Cardiac muscle cell (in vitro differentiated cells and primary cell): ENCODE results near the gene CACNB4. TPM values are rescaled to one million over a fixed set of nuclear protein-coding genes. Genes with fewer than 3 reads are reported as not detected.
"Not testable (repeated sequence)": the region's sequence is repeated elsewhere in the genome, so short reads cannot be mapped to it uniquely, and the experiment has no call there.

ENCODE experiments used
- DNase-seq, 2 donors: peaks; one replicate each; pipeline versions ENCODE4 v3.0.0 to v3.0.0-alpha.2; 2010 to 2017; ENCODE audit warnings: low read depth in 1 of 2, low spot score in 1 of 2
- H3K27ac ChIP-seq: fragments of 200-600 bp; sonication (generic); 2 replicates; pipeline ENCODE4 v1.5.1; 2016
- H3K27me3 ChIP-seq: fragments of 200-600 bp; sonication (generic); 2 replicates; pipeline ENCODE4 v1.6.0; 2016; ENCODE audit warnings: control low read depth
- H3K36me3 ChIP-seq: fragments of 200-600 bp; sonication (generic); 2 replicates; pipeline ENCODE4 v1.5.1; 2016; ENCODE audit warnings: control low read depth
- H3K4me1 ChIP-seq: fragments of 200-600 bp; sonication (generic); 2 replicates; pipeline ENCODE4 v1.8.1; 2017; ENCODE audit warnings: low read depth, mild to moderate bottlenecking, mixed run types
- H3K4me3 ChIP-seq: fragments of 200-600 bp; sonication (generic); 2 replicates; pipeline ENCODE4 v1.5.1; 2016; ENCODE audit warnings: mild to moderate bottlenecking
- H3K9me3 ChIP-seq: fragments of 200-600 bp; sonication (generic); 2 replicates; pipeline ENCODE4 v1.5.1; 2017; ENCODE audit warnings: low read depth, mild to moderate bottlenecking, control low read depth
- polyA plus RNA-seq: library from polyadenylated mRNA; unstranded; fragments of >200 nt; fragmentation: Nextera tagmentation; extraction: Ambion mirVana; gene quantifications from 2 replicates; pipeline ENCODE4 v1.2.1, GENCODE V29; 2016
- total RNA-seq: library from RNA; depleted of rRNA; stranded (reverse); fragments of >200 nt; gene quantifications from 2 replicates; pipeline ENCODE4 v1.2.3, GENCODE V29; 2016
- TF ChIP-seq, protein P1 (sequence below): IDR thresholded peaks from 2 replicates; pipeline ENCODE4 v1.5.1; 2012; ENCODE audit warnings: low read depth, mild to moderate bottlenecking, low read length

The CACNB4 gene
- total and polyA plus RNA-seq, 2 experiments from 2014 or later = 0.09 to 0.18 TPM

DNA sequence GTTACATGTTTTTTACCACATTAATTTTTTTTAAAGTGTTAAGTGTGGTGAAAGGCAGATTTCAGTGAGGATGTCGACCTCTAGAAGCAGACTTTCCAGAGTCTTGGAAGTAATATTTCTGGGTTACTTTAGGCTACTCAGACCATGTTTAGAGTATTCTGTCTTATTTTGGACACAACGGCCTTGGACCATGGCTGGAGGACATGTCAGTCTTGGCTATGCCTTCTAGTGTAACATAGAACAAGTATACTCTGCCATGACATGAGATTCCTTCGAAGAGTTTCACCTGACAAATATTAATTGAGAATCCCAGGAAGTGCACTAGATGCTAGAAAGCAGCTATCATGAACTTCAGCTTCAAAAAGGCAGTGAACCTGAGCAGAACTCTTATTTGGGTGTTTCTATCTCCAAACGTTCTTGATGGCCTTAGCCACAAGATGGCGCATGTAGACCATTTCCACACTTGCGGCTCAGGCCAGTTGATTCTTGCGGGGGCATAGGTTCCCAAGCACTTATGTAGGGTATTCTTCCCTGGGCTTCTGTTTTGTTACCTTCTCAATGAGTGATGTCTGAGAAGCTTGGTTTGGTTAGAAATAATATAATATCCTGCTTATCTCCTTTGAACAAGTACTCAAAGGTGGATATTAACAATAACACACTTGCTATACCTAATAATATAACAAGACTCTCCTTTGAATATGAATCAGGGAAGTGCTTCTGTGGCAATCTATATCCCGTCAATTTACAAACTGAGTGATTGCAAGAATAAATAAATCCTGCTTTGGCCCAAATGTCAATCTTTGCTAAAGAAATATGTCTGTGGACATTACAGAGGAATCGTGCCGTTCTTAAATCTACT is 62.0 kb downstream of the CACNB4 start:
- H3K27me3 ChIP-seq = no peaks in the 10 kb centered on the region
- no peaks in the 10 kb centered on the region for H3K9me3 ChIP-seq
- H3K36me3 ChIP-seq = no peaks in the 10 kb centered on the region
- DNase-seq = peak; percentile 79 to 85
- H3K27ac ChIP-seq = no peak overlapping the region
- no peak overlapping the region for H3K4me3 ChIP-seq
- H3K4me1 ChIP-seq = no peaks in the 10 kb centered on the region
- TF ChIP-seq, protein P1, sequence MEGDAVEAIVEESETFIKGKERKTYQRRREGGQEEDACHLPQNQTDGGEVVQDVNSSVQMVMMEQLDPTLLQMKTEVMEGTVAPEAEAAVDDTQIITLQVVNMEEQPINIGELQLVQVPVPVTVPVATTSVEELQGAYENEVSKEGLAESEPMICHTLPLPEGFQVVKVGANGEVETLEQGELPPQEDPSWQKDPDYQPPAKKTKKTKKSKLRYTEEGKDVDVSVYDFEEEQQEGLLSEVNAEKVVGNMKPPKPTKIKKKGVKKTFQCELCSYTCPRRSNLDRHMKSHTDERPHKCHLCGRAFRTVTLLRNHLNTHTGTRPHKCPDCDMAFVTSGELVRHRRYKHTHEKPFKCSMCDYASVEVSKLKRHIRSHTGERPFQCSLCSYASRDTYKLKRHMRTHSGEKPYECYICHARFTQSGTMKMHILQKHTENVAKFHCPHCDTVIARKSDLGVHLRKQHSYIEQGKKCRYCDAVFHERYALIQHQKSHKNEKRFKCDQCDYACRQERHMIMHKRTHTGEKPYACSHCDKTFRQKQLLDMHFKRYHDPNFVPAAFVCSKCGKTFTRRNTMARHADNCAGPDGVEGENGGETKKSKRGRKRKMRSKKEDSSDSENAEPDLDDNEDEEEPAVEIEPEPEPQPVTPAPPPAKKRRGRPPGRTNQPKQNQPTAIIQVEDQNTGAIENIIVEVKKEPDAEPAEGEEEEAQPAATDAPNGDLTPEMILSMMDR = peak; percentile 86

DNA sequence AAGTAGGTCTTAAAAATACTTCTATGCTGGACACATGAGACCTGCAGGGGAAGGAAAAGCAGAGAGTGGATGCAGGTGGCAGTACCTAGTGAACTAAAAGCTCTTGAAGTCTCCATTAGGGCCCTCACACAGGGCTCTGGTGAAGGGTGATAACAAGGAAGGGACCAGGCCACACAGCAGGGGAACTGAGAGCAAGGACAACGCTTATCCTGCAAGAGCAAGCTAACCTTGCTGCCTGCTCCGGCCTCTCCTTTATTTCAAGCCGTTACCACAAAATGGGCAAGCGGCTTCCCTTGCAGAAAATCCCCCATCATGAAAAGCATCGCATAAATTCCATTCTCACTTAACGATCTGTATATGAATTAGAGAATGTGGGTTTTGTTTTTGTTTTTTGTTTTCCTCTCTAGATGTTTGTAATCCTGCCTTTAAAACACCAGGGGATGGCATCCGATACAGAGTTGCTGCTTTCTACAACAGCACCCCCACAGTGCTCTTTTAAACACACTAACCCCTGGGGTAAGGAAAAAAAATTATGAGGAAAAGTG is 64.5 kb downstream of the CACNB4 start:
- Histone ChIP-seq H3K27me3 (no peaks in the 10 kb centered on the region), H3K4me1 (no peaks in the 10 kb centered on the region), H3K9me3 (no peaks in the 10 kb centered on the region), H3K36me3 (no peaks in the 10 kb centered on the region), H3K4me3 (no peak overlapping the region), H3K27ac (no peak overlapping the region)
- TF ChIP-seq, protein P1 = no peak
- peak in 1 of 2 donors; percentile 38 for DNase-seq

DNA sequence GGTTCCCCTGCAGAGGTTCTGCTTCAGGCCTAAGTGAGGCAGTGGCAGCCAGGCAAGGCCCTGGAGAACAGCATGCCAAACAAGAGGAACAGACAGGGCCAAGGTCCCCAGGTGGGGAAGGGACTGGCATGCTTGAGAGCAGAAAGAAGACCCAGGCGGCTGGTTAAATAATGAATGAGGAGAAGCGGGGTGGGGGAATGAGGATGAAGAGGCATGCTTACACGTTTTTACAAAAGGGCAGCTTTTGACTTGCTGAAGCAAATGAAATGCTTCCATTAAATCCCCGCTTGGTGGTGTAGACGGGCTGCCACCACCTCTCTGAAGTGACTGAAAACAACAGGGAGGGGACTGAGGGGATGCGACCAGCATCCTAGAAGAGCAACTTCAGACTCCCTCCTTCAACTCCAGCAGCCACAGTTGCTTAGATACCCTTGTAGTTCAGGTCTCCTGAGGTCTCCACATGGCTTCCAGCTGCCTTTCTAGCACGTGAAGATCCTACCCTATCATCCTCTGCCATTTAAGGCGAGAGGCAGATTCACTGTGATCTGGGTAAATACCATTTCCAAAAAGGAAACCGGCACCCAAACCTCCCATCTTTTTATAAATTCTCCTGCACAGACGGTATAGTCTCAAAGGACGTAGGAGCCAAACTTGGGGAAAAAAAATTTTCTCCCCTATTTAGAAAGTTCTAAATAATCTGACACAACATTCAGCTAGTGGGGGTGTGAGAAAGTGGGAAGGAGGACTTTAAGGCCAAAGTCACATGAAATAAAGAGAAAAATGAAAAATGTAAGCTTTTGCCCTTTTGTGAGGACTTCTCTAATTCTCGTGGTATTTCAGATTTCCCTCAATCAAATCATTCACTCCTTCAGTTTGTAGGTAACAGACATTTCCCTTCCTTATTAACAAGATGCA is 65.6 kb downstream of the CACNB4 start:
- no peak for DNase-seq
- Histone ChIP-seq H3K27ac (no peak overlapping the region), H3K4me3 (no peak overlapping the region), H3K4me1 (no peaks in the 10 kb centered on the region), H3K9me3 (no peaks in the 10 kb centered on the region), H3K27me3 (no peaks in the 10 kb centered on the region), H3K36me3 (no peaks in the 10 kb centered on the region)
- TF ChIP-seq, protein P1 = no peak

DNA sequence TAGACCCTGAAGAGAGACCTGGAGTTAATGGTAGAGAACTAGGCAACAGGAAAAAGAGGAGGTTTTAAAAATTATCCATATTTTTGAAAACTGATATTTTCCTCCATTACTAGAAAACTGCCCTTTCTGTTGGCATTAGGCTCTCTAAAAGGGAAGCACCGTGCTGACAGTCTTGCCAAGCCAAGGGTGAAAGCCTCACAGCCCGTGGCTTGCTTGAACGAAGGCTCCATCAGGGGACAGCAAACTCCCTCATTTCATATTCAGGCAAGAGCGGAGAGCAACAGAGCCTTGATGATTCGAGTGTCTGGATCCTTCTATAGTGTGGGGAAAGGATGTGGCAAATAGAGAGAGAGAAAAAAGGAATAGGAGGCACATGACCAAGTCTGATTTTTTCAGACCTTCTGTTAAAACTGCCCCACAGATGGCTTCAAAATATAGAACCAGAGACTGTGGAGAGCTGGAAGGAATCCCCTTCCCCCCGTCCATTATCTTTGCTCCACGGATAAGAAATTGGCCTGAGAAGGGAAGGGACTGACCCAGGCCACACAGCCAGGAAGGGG is 67.0 kb downstream of the CACNB4 start:
- Histone ChIP-seq H3K36me3 (no peaks in the 10 kb centered on the region), H3K9me3 (no peaks in the 10 kb centered on the region), H3K4me1 (no peaks in the 10 kb centered on the region), H3K4me3 (no peak overlapping the region), H3K27me3 (no peaks in the 10 kb centered on the region), H3K27ac (no peak overlapping the region)
- DNase-seq = no peak
- TF ChIP-seq, protein P1 = no peak

DNA sequence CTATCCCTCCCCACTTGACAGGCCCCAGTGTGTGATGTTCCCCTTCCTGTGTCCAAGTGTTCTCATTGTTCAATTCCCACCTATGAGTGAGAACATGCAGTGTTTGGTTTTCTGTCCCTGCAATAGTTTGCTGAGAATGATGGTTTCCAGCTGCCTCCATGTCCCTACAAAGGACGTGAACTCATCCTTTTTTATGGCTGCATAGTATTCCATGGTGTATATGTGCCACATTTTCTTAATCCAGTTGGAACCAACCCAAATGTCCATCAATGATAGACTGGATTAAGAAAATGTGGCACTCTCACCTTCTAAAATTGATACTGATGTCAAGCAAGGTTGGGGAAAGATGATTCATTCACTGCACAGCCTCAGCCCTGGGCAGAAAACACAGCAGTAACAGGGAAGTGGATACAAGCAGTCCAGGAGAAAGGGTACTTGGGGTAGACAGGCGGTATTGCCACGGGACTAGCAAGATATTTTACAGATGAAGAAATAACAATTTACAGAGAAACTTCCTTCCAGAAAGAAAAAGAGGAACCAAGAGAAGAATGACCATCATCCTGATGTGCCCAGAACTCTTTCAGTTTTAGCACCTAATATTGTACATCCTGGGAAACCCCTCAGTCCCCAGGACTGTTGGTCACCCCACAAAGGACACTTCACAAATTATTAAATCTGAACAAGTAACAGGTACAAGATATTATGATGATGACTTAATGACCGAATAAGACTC is 68.1 kb downstream of the CACNB4 start:
- not testable (repeated sequence) for H3K27me3 ChIP-seq, H3K4me3 ChIP-seq, H3K9me3 ChIP-seq, H3K27ac ChIP-seq, DNase-seq, H3K4me1 ChIP-seq, H3K36me3 ChIP-seq
